Suprapubic skin (tissue), 4 donors: ENCODE data around the gene AK2.

ENCODE experiments used
- CTCF ChIP-seq, 2 donors: fragments of 200-600 bp in 1 of 2; fragments of 450-650 bp in 1 of 2; sonication (generic) in 1 of 2; IDR thresholded peaks; one replicate each; pipeline ENCODE4 v1.5.1; 2016 to 2019; ENCODE audit warnings: antibody characterized with exemption in 2 of 2, mild to moderate bottlenecking in 1 of 2, moderate library complexity in 1 of 2
- EP300 ChIP-seq: sonication (generic); formaldehyde crosslinking; IDR thresholded peaks from one replicate; pipeline ENCODE4 v1.6.1; 2017; ENCODE audit warnings: antibody characterized with exemption
- POLR2A ChIP-seq, 2 donors: fragments of 450-650 bp; IDR thresholded peaks; one replicate each; pipeline ENCODE4 v1.6.1; 2017; ENCODE audit warnings: antibody characterized with exemption in 2 of 2, mild to moderate bottlenecking in 2 of 2, moderate library complexity in 2 of 2
- POLR2AphosphoS5 ChIP-seq, 3 donors: sonication (generic); formaldehyde crosslinking; IDR thresholded peaks; one replicate each; pipeline ENCODE4 v1.6.1; 2017; ENCODE audit warnings: antibody characterized with exemption in 3 of 3

- TF ChIP-seq POLR2A (IDR thresholded peaks at IDR 0.05) = no peak
- no peak for TF ChIP-seq EP300
- TF ChIP-seq CTCF (IDR thresholded peaks at IDR 0.05) = no peak
- no peak for TF ChIP-seq POLR2AphosphoS5 (IDR thresholded peaks at IDR 0.05)
These were observed 595 bp downstream of the AK2 start for GRCh38 chr1:33036051-33036525.
